Measurements from ENCODE around the gene DLX1.

DNA sequence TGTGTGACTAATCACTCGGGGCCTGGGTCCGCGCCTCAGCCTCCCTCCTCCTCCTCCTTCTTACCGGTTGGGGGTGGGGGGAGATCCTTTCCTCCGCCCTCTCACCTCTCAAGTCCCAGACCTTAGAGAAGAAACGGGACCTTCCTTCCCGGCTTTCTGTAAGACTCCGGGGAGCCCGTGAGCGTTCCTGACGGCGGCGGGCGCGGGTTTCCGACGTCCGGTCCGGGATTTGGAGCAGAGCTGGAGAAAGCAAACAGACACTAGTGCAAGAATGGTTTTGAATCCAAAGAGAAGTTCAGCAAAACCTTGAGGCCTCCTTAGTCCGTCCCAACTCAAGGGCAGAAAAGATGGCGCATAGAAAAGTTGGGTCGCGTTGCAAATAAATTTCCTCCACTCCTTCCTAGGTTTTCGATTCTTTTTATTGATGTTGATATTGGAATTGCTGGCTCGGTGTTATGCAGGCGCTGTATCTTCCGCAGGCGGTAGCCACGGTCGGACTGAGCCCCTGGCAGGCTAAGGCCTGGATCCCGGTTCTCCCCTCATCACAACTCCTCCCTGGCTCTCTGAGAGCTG, 2.0 kb downstream of the DLX1 start:
- TF ChIP-seq, protein P1, sequence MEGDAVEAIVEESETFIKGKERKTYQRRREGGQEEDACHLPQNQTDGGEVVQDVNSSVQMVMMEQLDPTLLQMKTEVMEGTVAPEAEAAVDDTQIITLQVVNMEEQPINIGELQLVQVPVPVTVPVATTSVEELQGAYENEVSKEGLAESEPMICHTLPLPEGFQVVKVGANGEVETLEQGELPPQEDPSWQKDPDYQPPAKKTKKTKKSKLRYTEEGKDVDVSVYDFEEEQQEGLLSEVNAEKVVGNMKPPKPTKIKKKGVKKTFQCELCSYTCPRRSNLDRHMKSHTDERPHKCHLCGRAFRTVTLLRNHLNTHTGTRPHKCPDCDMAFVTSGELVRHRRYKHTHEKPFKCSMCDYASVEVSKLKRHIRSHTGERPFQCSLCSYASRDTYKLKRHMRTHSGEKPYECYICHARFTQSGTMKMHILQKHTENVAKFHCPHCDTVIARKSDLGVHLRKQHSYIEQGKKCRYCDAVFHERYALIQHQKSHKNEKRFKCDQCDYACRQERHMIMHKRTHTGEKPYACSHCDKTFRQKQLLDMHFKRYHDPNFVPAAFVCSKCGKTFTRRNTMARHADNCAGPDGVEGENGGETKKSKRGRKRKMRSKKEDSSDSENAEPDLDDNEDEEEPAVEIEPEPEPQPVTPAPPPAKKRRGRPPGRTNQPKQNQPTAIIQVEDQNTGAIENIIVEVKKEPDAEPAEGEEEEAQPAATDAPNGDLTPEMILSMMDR (conservative IDR thresholded peaks at IDR 0.05; ENCODE audit: low read depth, low read length) = no peak
- no peak for TF ChIP-seq EZH2phosphoT487 (IDR thresholded peaks at IDR 0.05; ENCODE audit: borderline replicate concordance, low read length)
- no peak for TF ChIP-seq EZH2 (IDR thresholded peaks at IDR 0.05; ENCODE audit: low read length, unreplicated experiment)

All from PC-3 (cell line).